Neural progenitor cell (in vitro differentiated cells): ENCODE measurements around the gene SNAPC4.

Experiments
- EZH2 ChIP-seq: fragments of 200-600 bp; sonication (generic); IDR thresholded peaks from 2 replicates; pipeline ENCODE4 v1.6.1; 2017; ENCODE audit warnings: antibody characterized with exemption, mild to moderate bottlenecking, moderate library complexity
- EZH2phosphoT487 ChIP-seq: fragments of 200-600 bp; sonication (generic); IDR thresholded peaks from 2 replicates; pipeline ENCODE4 v1.6.1; 2017; ENCODE audit warnings: antibody characterized with exemption
- TF ChIP-seq, protein P1 (sequence below): fragments of 200-600 bp; sonication (generic); IDR thresholded peaks from 2 replicates; pipeline ENCODE4 v1.5.1; 2017; ENCODE audit warnings: antibody characterized with exemption, mild to moderate bottlenecking

GRCh38 chr9:136418182-136419091 is 18.5 kb upstream of the SNAPC4 start:
- TF ChIP-seq, protein P1, sequence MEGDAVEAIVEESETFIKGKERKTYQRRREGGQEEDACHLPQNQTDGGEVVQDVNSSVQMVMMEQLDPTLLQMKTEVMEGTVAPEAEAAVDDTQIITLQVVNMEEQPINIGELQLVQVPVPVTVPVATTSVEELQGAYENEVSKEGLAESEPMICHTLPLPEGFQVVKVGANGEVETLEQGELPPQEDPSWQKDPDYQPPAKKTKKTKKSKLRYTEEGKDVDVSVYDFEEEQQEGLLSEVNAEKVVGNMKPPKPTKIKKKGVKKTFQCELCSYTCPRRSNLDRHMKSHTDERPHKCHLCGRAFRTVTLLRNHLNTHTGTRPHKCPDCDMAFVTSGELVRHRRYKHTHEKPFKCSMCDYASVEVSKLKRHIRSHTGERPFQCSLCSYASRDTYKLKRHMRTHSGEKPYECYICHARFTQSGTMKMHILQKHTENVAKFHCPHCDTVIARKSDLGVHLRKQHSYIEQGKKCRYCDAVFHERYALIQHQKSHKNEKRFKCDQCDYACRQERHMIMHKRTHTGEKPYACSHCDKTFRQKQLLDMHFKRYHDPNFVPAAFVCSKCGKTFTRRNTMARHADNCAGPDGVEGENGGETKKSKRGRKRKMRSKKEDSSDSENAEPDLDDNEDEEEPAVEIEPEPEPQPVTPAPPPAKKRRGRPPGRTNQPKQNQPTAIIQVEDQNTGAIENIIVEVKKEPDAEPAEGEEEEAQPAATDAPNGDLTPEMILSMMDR: no peak
- no peak for TF ChIP-seq EZH2
- TF ChIP-seq EZH2phosphoT487: no peak
